Neuronal stem cell (in vitro differentiated cells): ENCODE measurements around the gene DNER.

Experiments used
- DNase-seq: peaks from one replicate; pipeline ENCODE4 v3.0.0-alpha.2; 2013; ENCODE audit warnings: low spot score
- H2AFZ ChIP-seq: one replicate; pipeline ENCODE4 v1.6.1; 2013; ENCODE audit warnings: mild to moderate bottlenecking, low read length, inconsistent platforms
- H2AK5ac ChIP-seq: 2 replicates; pipeline ENCODE4 v1.6.1; 2013; ENCODE audit warnings: low read depth, mild to moderate bottlenecking, inconsistent platforms, low read length, moderate library complexity, mixed read lengths
- H2BK120ac ChIP-seq: 2 replicates; pipeline ENCODE4 v1.6.1; 2013; ENCODE audit warnings: low read depth, mild to moderate bottlenecking, inconsistent platforms, low read length, moderate library complexity, mixed read lengths
- H2BK12ac ChIP-seq: one replicate; pipeline ENCODE4 v1.6.1; 2013; ENCODE audit warnings: low read length, inconsistent platforms
- H2BK15ac ChIP-seq: 2 replicates; pipeline ENCODE4 v1.6.1; 2013; ENCODE audit warnings: mild to moderate bottlenecking, low read length, inconsistent platforms, mixed read lengths
- H2BK5ac ChIP-seq: one replicate; pipeline ENCODE4 v1.6.1; 2013; ENCODE audit warnings: inconsistent platforms, mild to moderate bottlenecking, low read length, moderate library complexity
- H3K14ac ChIP-seq: one replicate; pipeline ENCODE4 v1.6.1; 2013; ENCODE audit warnings: low read length, inconsistent platforms
- H3K18ac ChIP-seq: 2 replicates; pipeline ENCODE4 v1.6.1; 2013; ENCODE audit warnings: low read length, inconsistent platforms
- H3K23ac ChIP-seq: 2 replicates; pipeline ENCODE4 v1.6.1; 2013; ENCODE audit warnings: low read depth, mild to moderate bottlenecking, mixed read lengths, low read length, inconsistent platforms; ENCODE audit not compliant: poor library complexity
- H3K27ac ChIP-seq: replicated peaks from 3 replicates; pipeline ENCODE4 v1.5.1; 2013; ENCODE audit warnings: low read length, inconsistent platforms
- H3K27me3 ChIP-seq, 3 experiments: 2 replicates each; pipeline ENCODE4 v1.6.1; 2013; ENCODE audit warnings: low read length in 3 of 3, mild to moderate bottlenecking in 2 of 3, inconsistent platforms in 1 of 3, low read depth in 1 of 3, mixed read lengths in 1 of 3, moderate library complexity in 1 of 3; ENCODE audit not compliant: control insufficient read depth in 3 of 3, insufficient read depth in 3 of 3
- H3K36me3 ChIP-seq, 2 donors: replicated peaks in 1 of 2; 2 replicates each; pipeline ENCODE4 v1.6.1; 2013; ENCODE audit warnings: low read length in 2 of 2; ENCODE audit not compliant: control insufficient read depth in 2 of 2, insufficient read depth in 2 of 2
- H3K4ac ChIP-seq: 2 replicates; pipeline ENCODE4 v1.6.1; 2013; ENCODE audit warnings: inconsistent platforms, mild to moderate bottlenecking, low read length, moderate library complexity
- H3K4me1 ChIP-seq, 2 donors: 1 replicate in 1 of 2; 2 replicates in 1 of 2; pipeline ENCODE4 v1.6.1; 2013; ENCODE audit warnings: low read length in 2 of 2, low read depth in 1 of 2; ENCODE audit not compliant: control insufficient read depth in 2 of 2, insufficient read depth in 1 of 2
- H3K4me2 ChIP-seq: one replicate; pipeline ENCODE4 v1.6.1; 2013; ENCODE audit warnings: mild to moderate bottlenecking, low read length, inconsistent platforms; ENCODE audit not compliant: insufficient read depth, poor library complexity, severe bottlenecking
- H3K4me3 ChIP-seq, 2 donors: 2 replicates each; pipeline ENCODE4 v1.5.1; 2013; ENCODE audit warnings: low read length in 2 of 2, mild to moderate bottlenecking in 2 of 2, inconsistent platforms in 1 of 2, moderate library complexity in 1 of 2
- H3K79me1 ChIP-seq: one replicate; pipeline ENCODE4 v1.6.1; 2013; ENCODE audit warnings: low read depth, mild to moderate bottlenecking, inconsistent platforms, low read length, moderate library complexity
- H3K9ac ChIP-seq: one replicate; pipeline ENCODE4 v1.6.1; 2013; ENCODE audit warnings: mild to moderate bottlenecking, low read depth, low read length, inconsistent platforms; ENCODE audit not compliant: poor library complexity
- H3K9me3 ChIP-seq, 2 donors: replicated peaks in 1 of 2; 2 replicates each; pipeline versions ENCODE3 to v1.6.1; 2013; ENCODE audit warnings: low read length in 2 of 2, mild to moderate bottlenecking in 2 of 2, inconsistent platforms in 1 of 2, low read depth in 1 of 2, mixed read lengths in 1 of 2, moderate library complexity in 1 of 2; ENCODE audit not compliant: control insufficient read depth in 2 of 2, insufficient read depth in 1 of 2
- H4K8ac ChIP-seq: one replicate; pipeline ENCODE4 v1.6.1; 2013; ENCODE audit warnings: low read depth, mild to moderate bottlenecking, inconsistent platforms, low read length, moderate library complexity
- H4K91ac ChIP-seq: one replicate; pipeline ENCODE4 v1.6.1; 2013; ENCODE audit warnings: low read length, low read depth, mild to moderate bottlenecking, inconsistent platforms; ENCODE audit not compliant: poor library complexity
- WGBS, 2 donors: extraction: QIAGEN DNeasy Blood & Tissue Kit; methylation state at CpG; one replicate each; pipeline ENCODE4 v1.1.7; 2013; ENCODE audit warnings: missing lambda C conversion rate in 2 of 2, mixed read lengths in 1 of 2; ENCODE audit not compliant: insufficient read length in 2 of 2, insufficient replicate concordance in 1 of 2; ENCODE audit errors: extremely low coverage in 2 of 2; 5-methylcytosine and 5-hydroxymethylcytosine counted together

Gene DNER

GRCh38 chr2:229392196-229392595 lies 322.2 kb downstream of the DNER start:
- no peak overlapping the region for H3K4me2 ChIP-seq
- no peak overlapping the region for H2AFZ ChIP-seq
- H3K79me1 ChIP-seq, result no peaks in the 10 kb centered on the region
- no peak overlapping the region for H2BK5ac ChIP-seq
- H3K4me3 ChIP-seq, result no peak overlapping the region
- no peak overlapping the region for H3K27ac ChIP-seq
- H3K4ac ChIP-seq, result no peak overlapping the region
- no peak overlapping the region for H3K14ac ChIP-seq
- H3K23ac ChIP-seq, result no peak overlapping the region
- no peaks in the 10 kb centered on the region for H3K36me3 ChIP-seq
- H3K4me1 ChIP-seq, result no peaks in the 10 kb centered on the region
- no peak overlapping the region for H2BK120ac ChIP-seq
- peaks cover 0 to 2% of the 10 kb centered on the region in 2 donors for H3K9me3 ChIP-seq
- no peak overlapping the region for H2AK5ac ChIP-seq
- H3K9ac ChIP-seq, result no peak overlapping the region
- H2BK15ac ChIP-seq, result no peak overlapping the region
- no peak for DNase-seq
- no peak overlapping the region for H2BK12ac ChIP-seq
- H4K8ac ChIP-seq, result no peak overlapping the region
- no CpG with 5 or more reads among the region's 2 CpGs for WGBS, 2 donors
- no peaks in the 10 kb centered on the region for H3K27me3 ChIP-seq
- H3K18ac ChIP-seq, result no peak overlapping the region
- no peak overlapping the region for H4K91ac ChIP-seq

DNA sequence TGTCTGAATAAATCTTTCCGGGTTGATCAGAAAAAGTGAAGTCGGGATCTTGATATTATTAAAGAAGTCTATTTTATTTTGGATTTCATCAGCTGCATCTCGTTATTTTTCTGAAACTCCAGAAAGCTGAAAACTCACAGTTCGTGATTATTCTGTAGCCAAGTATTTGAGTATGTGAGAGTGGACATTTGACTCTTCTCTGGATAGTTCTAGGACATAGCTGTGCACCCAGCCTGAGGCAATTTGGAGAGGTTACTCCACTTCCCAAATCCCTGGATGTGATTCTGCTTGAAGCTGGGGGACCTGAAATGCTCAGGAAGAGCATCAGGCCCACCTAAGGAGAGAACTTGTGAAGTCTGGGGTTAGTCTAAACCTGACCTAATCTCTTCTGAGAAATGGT lies 325.6 kb downstream of the DNER start:
- H3K4me1 ChIP-seq, result no peaks in the 10 kb centered on the region

GRCh38 chr2:229387866-229388265 lies 326.5 kb downstream of the DNER start:
- Histone ChIP-seq H3K36me3 (no peaks in the 10 kb centered on the region), H3K4me3 (no peak overlapping the region), H4K91ac (no peak overlapping the region), H3K9me3 (no peaks in the 10 kb centered on the region), H3K27ac (no peak overlapping the region), H2BK5ac (no peak overlapping the region), H3K4ac (no peak overlapping the region), H2AK5ac (no peak overlapping the region), H2BK12ac (no peak overlapping the region), H3K27me3 (no peaks in the 10 kb centered on the region), H3K4me1 (no peaks in the 10 kb centered on the region), H4K8ac (no peak overlapping the region), H3K23ac (no peak overlapping the region), H3K9ac (no peak overlapping the region), H2BK15ac (no peak overlapping the region), H3K79me1 (no peaks in the 10 kb centered on the region), H3K18ac (no peak overlapping the region), H3K4me2 (no peak overlapping the region), H2BK120ac (no peak overlapping the region), H3K14ac (no peak overlapping the region), H2AFZ (no peak overlapping the region)
- no peak for DNase-seq
- WGBS, 2 donors, result no CpG with 5 or more reads among the region's 5 CpGs

More for the DNA sequence above, 325.6 kb downstream of the DNER start:
- Histone ChIP-seq H3K4ac (no peak overlapping the region), H3K79me1 (no peaks in the 10 kb centered on the region), H3K14ac (no peak overlapping the region), H2BK12ac (no peak overlapping the region), H3K9me3 (no peaks in the 10 kb centered on the region), H3K36me3 (no peaks in the 10 kb centered on the region), H3K9ac (no peak overlapping the region), H3K4me2 (no peak overlapping the region), H4K91ac (no peak overlapping the region), H2BK5ac (no peak overlapping the region), H4K8ac (no peak overlapping the region), H2BK15ac (no peak overlapping the region), H2AFZ (no peak overlapping the region), H3K27ac (no peak overlapping the region), H3K4me3 (no peak overlapping the region), H3K27me3 (no peaks in the 10 kb centered on the region), H2BK120ac (no peak overlapping the region), H3K23ac (no peak overlapping the region), H2AK5ac (no peak overlapping the region), H3K18ac (no peak overlapping the region)
- no CpG with 5 or more reads among the region's 4 CpGs for WGBS, 2 donors
- DNase-seq, result no peak

DNA sequence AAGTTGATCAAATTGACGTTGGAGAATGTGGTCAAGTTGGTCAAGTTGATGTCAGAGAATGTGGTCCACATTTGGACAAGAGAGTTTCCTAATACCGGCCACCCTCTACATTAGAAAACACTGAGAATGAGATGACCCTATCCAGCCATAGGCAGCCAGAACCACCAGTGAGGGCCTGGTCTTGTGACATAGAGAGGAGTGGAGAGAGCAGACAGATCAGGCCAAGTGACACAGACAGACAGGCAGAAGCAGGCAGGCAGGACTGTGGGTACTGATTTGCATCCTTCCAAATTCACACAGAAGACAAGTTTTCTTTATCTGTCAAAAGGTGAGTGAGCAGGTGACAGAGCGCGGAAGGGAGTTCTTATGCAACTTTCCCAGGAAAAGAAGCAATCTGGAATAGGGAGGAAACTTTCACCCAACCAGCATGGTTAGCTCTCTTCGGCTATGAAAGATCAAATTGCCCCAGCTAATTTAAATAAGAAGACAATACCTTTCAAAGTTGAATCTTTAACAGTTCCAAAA lies 334.2 kb downstream of the DNER start:
- Histone ChIP-seq H3K23ac (no peak overlapping the region), H3K4me2 (no peak overlapping the region), H2AK5ac (no peak overlapping the region), H2BK5ac (no peak overlapping the region), H3K4me1 (no peaks in the 10 kb centered on the region), H2BK12ac (no peak overlapping the region), H3K18ac (no peak overlapping the region), H3K79me1 (no peaks in the 10 kb centered on the region), H2AFZ (no peak overlapping the region), H3K9me3 (no peaks in the 10 kb centered on the region), H3K9ac (no peak overlapping the region), H3K4me3 (no peak overlapping the region), H2BK15ac (no peak overlapping the region), H4K91ac (no peak overlapping the region), H3K27me3 (no peaks in the 10 kb centered on the region), H2BK120ac (no peak overlapping the region), H3K14ac (no peak overlapping the region), H3K36me3 (no peaks in the 10 kb centered on the region), H3K27ac (no peak overlapping the region), H3K4ac (no peak overlapping the region), H4K8ac (no peak overlapping the region)
- no CpG with 5 or more reads among the region's 5 CpGs for WGBS, 2 donors
- DNase-seq, result no peak
